GM21526 (cell line): ENCODE results near the gene USP7.

ENCODE experiments used
- ATAC-seq: cut with Tn5 transposase; IDR thresholded peaks from one replicate; pipeline ENCODE4 v1.9.1; 2021; ENCODE audit warnings: moderate library complexity; ENCODE audit not compliant: unreplicated experiment, low FRiP score

USP7 gene

GRCh38 chr16:8953064-8953463, 10.6 kb downstream of the USP7 start:
- ATAC-seq, result no peak

DNA sequence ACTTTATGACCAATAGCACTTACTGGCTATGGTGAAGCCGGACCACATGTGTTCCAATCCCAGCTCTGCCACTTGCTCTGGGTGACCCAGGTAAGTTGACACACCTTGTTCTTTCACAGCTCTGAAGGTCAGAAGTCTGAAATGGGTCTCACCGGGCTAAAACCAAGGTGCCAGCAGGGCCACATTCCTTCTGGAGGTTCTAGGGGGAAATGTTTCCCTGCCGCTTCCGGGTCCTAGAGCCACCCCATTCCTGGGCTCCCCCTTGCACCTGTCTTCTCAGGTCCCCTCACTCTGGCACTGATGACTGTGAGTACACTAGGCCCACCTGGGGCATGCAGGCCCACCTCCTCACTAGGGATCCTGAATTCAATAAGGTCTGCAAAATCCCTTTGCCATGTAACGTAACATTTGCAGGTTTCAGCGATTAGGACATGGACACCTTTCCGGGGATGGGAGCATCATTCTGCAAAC, 11.4 kb downstream of the USP7 start:
- no peak for ATAC-seq

DNA sequence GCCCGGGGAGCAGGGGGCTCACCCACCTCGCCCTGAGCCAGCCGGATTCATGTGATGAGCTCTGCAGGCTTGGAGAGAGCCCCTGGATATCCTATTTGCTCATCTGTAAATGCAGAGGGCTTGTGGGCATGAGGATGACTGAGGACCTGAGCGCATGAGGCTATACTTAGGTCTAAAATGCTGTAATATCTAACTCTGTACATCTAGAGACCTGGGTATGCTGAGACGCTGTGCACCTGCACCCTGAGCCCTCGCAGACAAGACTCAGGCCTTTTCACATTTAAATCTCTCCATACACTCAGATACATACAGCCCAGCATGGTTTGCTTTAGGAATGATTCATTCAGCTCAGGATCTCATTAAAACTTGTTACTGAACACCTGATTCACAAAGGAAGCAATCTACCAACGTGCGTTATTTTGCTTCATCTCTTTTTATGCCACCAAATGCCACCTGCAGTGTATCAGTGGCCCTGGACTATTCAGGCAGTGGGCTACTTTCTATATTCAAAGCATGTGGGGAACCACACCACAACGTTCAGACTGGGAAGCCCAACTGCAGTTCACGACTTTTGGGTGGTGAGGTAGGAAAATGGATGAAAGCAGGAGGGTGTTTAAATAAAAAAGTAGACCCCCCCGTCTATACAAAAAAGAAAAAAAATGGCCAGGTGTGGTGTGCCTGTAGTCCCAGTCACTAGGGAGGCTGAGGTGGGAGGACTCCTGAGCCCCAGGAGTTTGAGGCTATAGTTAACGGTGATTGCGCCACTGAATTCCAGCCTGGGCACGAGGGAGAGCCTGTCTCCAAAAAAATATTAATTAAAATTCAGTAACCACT, 12.0 kb downstream of the USP7 start:
- ATAC-seq, result no peak

DNA sequence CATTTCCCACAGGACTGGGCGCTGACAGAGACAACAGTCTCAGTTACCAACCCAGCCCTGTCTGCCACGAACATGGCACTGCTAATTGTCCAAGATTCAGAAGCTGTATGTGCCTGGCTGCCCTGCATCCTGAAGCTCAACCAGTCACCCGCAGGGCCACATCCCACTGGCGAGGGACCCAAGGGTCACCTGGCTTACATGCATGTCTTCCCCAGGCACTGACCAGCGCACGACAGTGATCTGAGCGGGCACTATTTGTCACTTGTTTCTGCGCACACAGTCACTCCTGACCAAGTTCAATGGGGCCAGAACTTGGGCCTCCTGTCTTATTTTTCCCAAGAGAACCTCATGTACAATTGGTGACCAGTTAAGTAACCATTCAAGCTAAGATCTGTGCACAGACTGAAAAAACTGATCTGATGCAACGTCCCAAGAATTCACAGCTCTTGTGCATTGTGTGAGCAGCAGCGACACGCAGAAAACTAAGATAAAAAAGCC, 13.1 kb downstream of the USP7 start:
- no peak for ATAC-seq

DNA sequence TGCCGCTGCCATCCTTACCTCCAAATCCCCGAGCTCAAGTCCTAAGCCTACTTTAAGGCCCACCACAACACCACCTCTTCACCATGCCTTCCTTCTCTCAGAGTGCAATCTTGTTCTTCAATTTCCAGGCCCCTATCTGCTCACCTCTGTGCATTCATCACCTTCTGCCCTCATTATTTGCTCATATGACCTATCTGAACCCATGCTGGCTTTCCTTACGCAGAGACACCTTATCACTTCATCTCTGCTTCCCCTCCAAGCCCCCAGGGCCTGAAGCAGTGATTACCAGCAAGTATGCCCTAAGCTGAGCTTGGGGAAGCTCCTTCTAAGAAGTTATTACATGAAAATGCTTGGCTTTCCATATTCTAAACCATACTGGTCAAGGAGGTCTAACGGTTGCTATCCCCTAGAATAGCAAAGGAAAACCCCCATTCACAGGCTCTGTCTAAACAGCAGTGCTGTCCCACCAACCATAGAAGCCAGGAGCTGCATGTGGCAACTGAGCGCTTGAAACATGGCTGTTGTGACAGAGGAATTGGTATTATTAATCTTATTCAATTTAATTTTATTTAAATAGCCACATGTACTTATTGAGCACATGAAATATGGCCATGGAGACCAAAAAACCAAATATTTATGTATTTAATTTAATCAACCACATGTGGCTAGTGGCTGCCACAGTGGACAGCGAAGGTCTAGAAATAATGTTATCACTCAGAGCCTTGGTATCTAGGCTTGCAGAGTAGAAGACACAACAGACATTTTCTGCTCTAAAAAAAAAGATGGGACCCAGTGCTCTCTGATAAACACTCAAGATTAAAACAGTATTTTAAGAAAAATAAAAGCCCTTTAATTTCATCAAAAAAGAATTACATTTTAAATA, 13.9 kb downstream of the USP7 start:
- no peak for ATAC-seq

GRCh38 chr16:8948831-8949230, 14.9 kb downstream of the USP7 start:
- ATAC-seq, result no peak

DNA sequence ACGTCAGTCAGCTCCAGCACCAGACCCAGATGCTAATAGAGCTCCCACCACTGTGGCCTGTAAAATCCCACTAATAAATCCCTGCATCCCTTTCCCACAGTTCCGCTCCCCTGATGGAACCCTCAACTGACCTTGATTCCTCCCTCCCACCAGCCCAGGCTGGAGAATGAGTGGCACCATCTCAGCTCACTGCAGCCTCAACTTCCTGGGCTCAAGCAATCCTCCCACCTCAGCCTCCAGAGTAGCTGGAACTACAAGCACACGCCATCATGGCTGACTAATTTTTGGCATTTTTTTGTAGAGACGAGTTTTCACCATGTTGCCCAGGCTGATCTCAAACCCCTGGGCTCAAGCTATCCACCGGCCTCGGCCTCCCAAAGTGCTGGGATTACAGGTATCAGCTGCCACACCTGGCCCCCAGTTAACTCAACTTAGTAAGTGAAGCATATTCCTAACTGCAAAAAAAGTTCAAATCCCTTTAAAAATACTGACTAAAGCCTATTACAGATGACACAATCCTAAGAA, 15.6 kb downstream of the USP7 start:
- ATAC-seq, result no peak

- ATAC-seq, result no peak
Measured at GRCh38 chr16:8946544-8946943, 17.2 kb downstream of the USP7 start.

DNA sequence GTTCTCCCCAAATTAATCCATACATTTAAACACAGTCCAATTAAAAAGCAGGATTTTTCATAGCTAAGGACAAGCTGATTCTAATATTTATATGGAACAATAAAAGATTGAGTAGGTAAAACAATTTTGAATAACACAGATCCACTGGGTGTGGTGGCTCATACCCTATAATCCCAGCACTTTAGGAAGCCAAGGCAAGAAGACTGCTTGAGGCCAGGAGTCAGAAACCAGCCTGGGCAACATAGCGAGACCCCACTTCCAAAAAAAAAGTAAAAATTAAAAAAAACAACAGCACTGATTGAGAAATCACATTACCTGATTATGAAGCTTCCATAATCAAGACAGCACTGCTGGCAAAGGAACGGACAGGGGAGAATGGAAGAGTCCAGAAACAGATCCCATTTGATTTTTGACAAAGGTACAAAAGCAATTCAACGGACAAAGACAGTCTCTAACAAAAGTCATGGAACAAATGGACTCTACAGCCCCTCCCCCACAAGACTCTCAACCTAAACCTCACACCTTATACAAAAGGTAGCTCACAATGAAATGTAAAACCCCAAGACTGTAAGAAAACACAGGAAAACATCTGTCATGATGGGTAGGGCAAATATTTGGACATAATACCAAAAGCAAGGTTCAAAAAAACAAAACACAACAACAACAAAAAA, 17.9 kb downstream of the USP7 start:
- ATAC-seq, result no peak

DNA sequence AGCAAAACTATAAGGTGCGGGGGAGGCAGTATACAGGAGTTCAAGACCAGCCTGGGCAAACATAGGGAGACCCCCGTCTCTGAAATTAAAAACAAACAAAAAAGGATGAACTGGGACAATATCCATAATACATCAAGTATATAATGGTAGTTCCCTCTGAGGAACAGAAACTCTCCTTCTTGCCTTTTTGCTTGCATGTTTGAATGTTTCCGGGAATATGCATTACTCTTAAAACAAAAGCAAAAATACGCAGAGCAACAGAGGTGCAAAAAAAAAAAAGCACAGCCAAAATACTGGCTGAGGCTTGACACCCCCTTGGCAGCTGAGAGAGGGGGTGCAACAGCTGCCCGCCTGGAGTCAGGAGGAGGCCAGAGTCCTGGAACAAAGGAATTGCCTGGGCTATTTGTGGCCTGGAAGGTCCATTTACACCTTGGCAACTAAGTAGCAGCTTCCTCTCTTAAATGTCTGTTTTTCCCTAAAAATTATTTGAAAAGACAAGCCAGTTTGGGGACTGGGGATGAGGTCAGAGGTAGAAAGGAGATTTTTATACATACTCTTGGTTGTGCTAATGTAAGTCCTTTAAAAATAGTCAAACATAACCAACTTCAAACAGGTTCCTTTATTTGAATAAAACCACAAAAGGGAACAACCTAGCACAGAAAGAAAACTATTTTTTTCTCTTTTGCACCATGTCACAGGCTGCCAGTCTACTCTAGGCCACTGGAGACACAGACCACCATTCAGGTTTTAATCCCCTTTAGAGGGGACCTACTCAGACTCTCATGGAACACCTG, 19.5 kb downstream of the USP7 start:
- peak; percentile 61 for ATAC-seq

DNA sequence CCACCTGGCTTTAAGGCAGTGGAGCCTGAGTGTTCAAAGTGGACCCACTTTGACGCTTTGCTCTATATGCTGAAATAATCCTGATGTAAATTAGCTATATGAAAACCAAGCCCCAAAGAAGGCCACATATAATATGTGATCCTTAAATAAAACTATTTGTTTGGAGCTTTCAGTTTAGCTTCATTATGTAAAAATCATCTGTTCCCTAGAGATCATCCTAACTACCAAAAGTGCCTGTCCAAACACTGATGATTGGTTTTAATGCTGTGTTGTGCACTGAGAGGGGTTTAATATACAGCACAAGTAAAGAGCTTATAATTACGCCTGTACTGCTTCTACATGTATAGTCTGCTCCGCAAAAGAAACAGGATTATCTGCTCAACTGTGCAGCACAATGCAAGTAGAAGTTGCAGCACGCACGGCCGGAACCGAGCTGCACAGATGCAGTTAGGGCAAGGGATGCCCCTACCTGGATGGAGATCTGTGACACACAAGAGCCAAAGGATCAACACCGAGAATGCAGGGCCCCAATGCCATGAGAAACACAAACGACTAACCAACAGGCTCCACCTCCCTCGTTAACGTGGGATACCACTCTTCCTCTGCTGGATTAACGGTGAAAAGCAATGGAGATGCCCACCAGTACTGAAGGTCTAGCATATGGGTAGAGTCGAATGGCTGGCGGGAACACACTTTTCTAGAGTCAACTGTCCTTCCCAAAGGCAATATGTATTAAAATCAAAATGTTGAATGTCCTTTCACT, 20.5 kb downstream of the USP7 start:
- no peak for ATAC-seq

DNA sequence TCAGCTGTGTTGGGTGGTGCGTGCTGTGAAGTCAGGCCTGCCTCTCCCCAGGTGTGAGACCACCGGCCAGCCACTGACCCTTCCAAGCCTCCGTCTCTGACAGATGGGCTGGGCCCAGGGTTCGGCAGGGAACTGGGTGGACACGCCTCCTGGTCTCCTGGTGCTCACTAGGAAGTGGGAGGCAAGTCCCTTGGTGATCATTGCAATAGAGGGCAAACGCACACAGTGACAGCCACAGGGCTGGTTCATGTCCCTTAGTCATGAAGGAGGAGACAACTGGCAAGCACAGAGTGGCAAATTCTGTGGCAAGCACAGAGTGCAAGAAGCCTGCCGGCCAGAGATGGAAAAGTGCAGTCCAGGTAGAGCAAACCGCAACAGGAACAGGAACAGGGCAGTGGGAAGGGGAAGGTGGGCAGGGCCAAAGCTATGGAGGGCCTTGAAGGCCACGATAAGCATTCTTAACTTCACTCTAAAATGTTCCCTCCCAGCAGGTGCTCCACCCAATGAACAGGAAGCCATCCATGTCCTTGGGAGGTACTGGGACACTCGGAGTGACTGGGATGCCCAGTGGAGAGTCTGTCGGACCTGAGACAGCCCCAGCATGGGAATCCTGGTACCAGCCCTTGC, 21.9 kb downstream of the USP7 start:
- ATAC-seq, result no peak

- ATAC-seq, result no peak
Measured at GRCh38 chr16:8937803-8938202, 25.9 kb downstream of the USP7 start.

GRCh38 chr16:8936421-8936820, 27.3 kb downstream of the USP7 start:
- ATAC-seq, result peak; percentile 63

GRCh38 chr16:8935989-8936388, 27.7 kb downstream of the USP7 start:
- no peak for ATAC-seq

- ATAC-seq, result no peak
Measured at GRCh38 chr16:8934601-8935000, 29.1 kb downstream of the USP7 start.

DNA sequence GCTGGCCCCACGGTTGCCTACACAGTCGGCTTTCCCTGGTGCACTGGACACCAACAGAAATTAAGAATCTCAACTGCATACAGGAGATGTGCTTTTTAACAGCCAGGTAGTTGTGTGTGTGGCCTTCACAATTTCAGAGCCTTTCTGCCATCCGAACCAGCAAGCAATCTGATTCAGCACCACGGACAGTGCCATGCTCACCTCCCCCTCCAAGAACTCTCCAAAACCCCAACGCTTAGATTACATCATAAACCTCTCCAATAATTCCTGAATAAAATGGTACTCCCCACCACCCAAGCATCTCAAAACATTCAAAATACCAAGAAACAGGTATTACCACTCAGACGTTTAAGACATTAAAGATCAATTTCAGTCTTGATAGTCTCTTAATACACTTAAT, 31.8 kb downstream of the USP7 start:
- no peak for ATAC-seq

GRCh38 chr16:8929086-8929748, 34.5 kb downstream of the USP7 start:
- no peak for ATAC-seq
